ENCODE results near the gene PRKN.

Gene PRKN

GRCh38 chr6:162325051-162325450 is 402.5 kb downstream of the PRKN start:
- TF ChIP-seq ZNF560 (tag by site-specific recombination; IDR thresholded peaks at IDR 0.05; ENCODE audit: borderline replicate concordance) (no peak), ZNF354C (tag by site-specific recombination; IDR thresholded peaks at IDR 0.05; ENCODE audit: borderline replicate concordance, low read depth) (no peak), ZNF692 (tag by site-specific recombination; IDR thresholded peaks at IDR 0.05) (no peak), ZNF621 (tag by site-specific recombination; IDR thresholded peaks at IDR 0.05) (no peak), ZNF148 (tag by site-specific recombination; IDR thresholded peaks at IDR 0.05; ENCODE audit: borderline replicate concordance) (no peak), ZNF561 (tag by site-specific recombination; IDR thresholded peaks at IDR 0.05; ENCODE audit: borderline replicate concordance) (no peak), INSM2 (tag by site-specific recombination; IDR thresholded peaks at IDR 0.05) (no peak), ZFP37 (tag by site-specific recombination; IDR thresholded peaks at IDR 0.05) (no peak), KLF8 (tag by site-specific recombination; IDR thresholded peaks at IDR 0.05) (no peak), HIC1 (tag by site-specific recombination; IDR thresholded peaks at IDR 0.05) (no peak), ZNF558 (tag by site-specific recombination; IDR thresholded peaks at IDR 0.05) (no peak), ZNF146 (tag by site-specific recombination; IDR thresholded peaks at IDR 0.05) (no peak)
- Histone ChIP-seq H3K36me3 (ENCODE audit: control insufficient read depth in 2 of 2, insufficient read depth in 1 of 2, low read length in 2 of 2) (no peaks in the 10 kb centered on the region), H3K9me3 (ENCODE audit: control insufficient read depth, insufficient read depth, low read depth, low read length) (no peaks in the 10 kb centered on the region), H3K4me3 (ENCODE audit: low read depth, low read length) (no peak overlapping the region), H3K4me1 (ENCODE audit: control insufficient read depth, insufficient read depth, low read length) (no peaks in the 10 kb centered on the region), H3K27ac (ENCODE audit: extremely low read depth, low read depth, low read length) (no peak overlapping the region)
- CTCF ChIA-PET: no interaction called here
- POLR2A ChIA-PET: no interaction called here

- H3K4me1 ChIP-seq (ENCODE audit: control insufficient read depth, insufficient read depth, low read length): no peaks in the 10 kb centered on the region
- no peaks in the 10 kb centered on the region for H3K36me3 ChIP-seq (ENCODE audit: control insufficient read depth in 2 of 2, insufficient read depth in 1 of 2, low read length in 2 of 2)
- ChIA-PET POLR2A (no interaction called here), CTCF (no interaction called here)
- no peak overlapping the region for H3K27ac ChIP-seq (ENCODE audit: extremely low read depth, low read depth, low read length)
- H3K9me3 ChIP-seq (ENCODE audit: control insufficient read depth, insufficient read depth, low read depth, low read length): no peaks in the 10 kb centered on the region
- no peak overlapping the region for H3K4me3 ChIP-seq (ENCODE audit: low read depth, low read length)
- TF ChIP-seq ZNF155 (tag by site-specific recombination; IDR thresholded peaks at IDR 0.05) (no peak), ZNF629 (tag by site-specific recombination; IDR thresholded peaks at IDR 0.05) (no peak), RBAK (tag by site-specific recombination; IDR thresholded peaks at IDR 0.05) (no peak), SP3 (tag by site-specific recombination; IDR thresholded peaks at IDR 0.05) (no peak), ZNF621 (tag by site-specific recombination; IDR thresholded peaks at IDR 0.05) (no peak), ZBTB10 (tag by site-specific recombination; IDR thresholded peaks at IDR 0.05) (no peak), WT1 (tag by site-specific recombination; IDR thresholded peaks at IDR 0.05) (no peak), HOXD13 (CRISPR knock-in tag; IDR thresholded peaks at IDR 0.05; ENCODE audit: borderline replicate concordance) (no peak), ZNF324 (tag by site-specific recombination; IDR thresholded peaks at IDR 0.05) (no peak), ZNF544 (tag by site-specific recombination; IDR thresholded peaks at IDR 0.05) (no peak), ZNF670 (tag by site-specific recombination; IDR thresholded peaks at IDR 0.05; ENCODE audit: low read depth) (no peak), ZNF26 (tag by site-specific recombination; IDR thresholded peaks at IDR 0.05) (no peak)
Measured at GRCh38 chr6:162315291-162315690, 412.3 kb downstream of the PRKN start.
